Nephron (organoid): ENCODE data around the gene RNF215.
A peak's percentile ranks its signal among the peaks of the same experiment; 100 is the strongest.

ENCODE experiments used
- H3K27ac Mint-ChIP-seq, 3 experiments: 2 replicates each; pipeline ENCODE4 v1.8.0; 2020; ENCODE audit warnings: mixed read lengths in 3 of 3, mild to moderate bottlenecking in 2 of 3, moderate library complexity in 1 of 3
- H3K27me3 Mint-ChIP-seq: 2 replicates; pipeline ENCODE4 v1.8.0; 2021; ENCODE audit warnings: low read depth, mild to moderate bottlenecking, moderate library complexity, mixed read lengths
- H3K36me3 Mint-ChIP-seq: 2 replicates; pipeline ENCODE4 v1.8.0; 2020; ENCODE audit warnings: low read depth, mixed read lengths
- H3K4me1 Mint-ChIP-seq: 2 replicates; pipeline ENCODE4 v1.8.0; 2020; ENCODE audit warnings: mixed read lengths
- H3K4me3 Mint-ChIP-seq, 3 experiments: 2 replicates each; pipeline ENCODE4 v1.8.0; 2020; ENCODE audit warnings: mild to moderate bottlenecking in 3 of 3, mixed read lengths in 3 of 3, moderate library complexity in 2 of 3
- H3K9me3 Mint-ChIP-seq: 2 replicates; pipeline ENCODE4 v1.8.0; 2020; ENCODE audit warnings: mixed read lengths
- CTCF ChIP-seq, 3 experiments: fragments of 200-600 bp; sonication (generic); IDR thresholded peaks; one replicate each; pipeline ENCODE4 v1.5.0; 2021; ENCODE audit warnings: antibody characterized with exemption in 3 of 3; ENCODE audit not compliant: unreplicated experiment in 3 of 3

Gene RNF215

GRCh38 chr22:30426388-30427353 lies 39.5 kb upstream of the RNF215 start:
- TF ChIP-seq CTCF (IDR thresholded peaks at IDR 0.05; ENCODE audit: unreplicated experiment in 3 of 3), result peak; percentile 42 to 48 (median 46)
- Mint-ChIP-seq H3K27ac (peak overlapping the region in 2 of 3 experiments; percentile 45 to 69), H3K36me3 (peaks cover 4% of the 10 kb centered on the region), H3K9me3 (no peaks in the 10 kb centered on the region), H3K4me3 (peak overlapping the region; percentile 86 to 95 (median 94)), H3K27me3 (no peaks in the 10 kb centered on the region), H3K4me1 (peaks cover 38% of the 10 kb centered on the region)

- no peak for TF ChIP-seq CTCF (IDR thresholded peaks at IDR 0.05; ENCODE audit: unreplicated experiment in 3 of 3)
- H3K9me3 Mint-ChIP-seq, result no peaks in the 10 kb centered on the region
- peak within 1 kb of the TSS; percentile 93 to 95 (median 94) for H3K4me3 Mint-ChIP-seq
- peaks cover 4% of the 10 kb centered on the region for H3K36me3 Mint-ChIP-seq
- peaks cover 44% of the 10 kb centered on the region for H3K4me1 Mint-ChIP-seq
- H3K27me3 Mint-ChIP-seq, result no peaks in the 10 kb centered on the region
- H3K27ac Mint-ChIP-seq, result peak within 1 kb of the TSS; percentile 98 to 100 (median 99)
Observed at GRCh38 chr22:30425616-30426387, 38.6 kb upstream of the RNF215 start, which contains the start of gene MTFP1. Gene MTFP1 (plus strand): TSS chr22:30425768. CDS start chr22:30425880, 112 bp downstream.

GRCh38 chr22:30425327-30425615 lies 38.1 kb upstream of the RNF215 start:
- Mint-ChIP-seq H3K27me3 (no peaks in the 10 kb centered on the region), H3K27ac (peak overlapping the region; percentile 86 to 99 (median 91)), H3K9me3 (no peaks in the 10 kb centered on the region), H3K36me3 (peaks cover 7% of the 10 kb centered on the region), H3K4me3 (peak overlapping the region; percentile 86 to 95 (median 94)), H3K4me1 (peaks cover 50% of the 10 kb centered on the region)
- no peak for TF ChIP-seq CTCF (IDR thresholded peaks at IDR 0.05; ENCODE audit: unreplicated experiment in 3 of 3)

- Mint-ChIP-seq H3K9me3 (no peaks in the 10 kb centered on the region), H3K27ac (peak overlapping the region; percentile 98 to 100 (median 99)), H3K27me3 (no peaks in the 10 kb centered on the region), H3K4me3 (peak overlapping the region; percentile 93 to 95 (median 94)), H3K4me1 (peaks cover 51% of the 10 kb centered on the region), H3K36me3 (peaks cover 8% of the 10 kb centered on the region)
- TF ChIP-seq CTCF (IDR thresholded peaks at IDR 0.05; ENCODE audit: unreplicated experiment in 3 of 3), result no peak
Observed at GRCh38 chr22:30424534-30425326, 37.5 kb upstream of the RNF215 start.

DNA sequence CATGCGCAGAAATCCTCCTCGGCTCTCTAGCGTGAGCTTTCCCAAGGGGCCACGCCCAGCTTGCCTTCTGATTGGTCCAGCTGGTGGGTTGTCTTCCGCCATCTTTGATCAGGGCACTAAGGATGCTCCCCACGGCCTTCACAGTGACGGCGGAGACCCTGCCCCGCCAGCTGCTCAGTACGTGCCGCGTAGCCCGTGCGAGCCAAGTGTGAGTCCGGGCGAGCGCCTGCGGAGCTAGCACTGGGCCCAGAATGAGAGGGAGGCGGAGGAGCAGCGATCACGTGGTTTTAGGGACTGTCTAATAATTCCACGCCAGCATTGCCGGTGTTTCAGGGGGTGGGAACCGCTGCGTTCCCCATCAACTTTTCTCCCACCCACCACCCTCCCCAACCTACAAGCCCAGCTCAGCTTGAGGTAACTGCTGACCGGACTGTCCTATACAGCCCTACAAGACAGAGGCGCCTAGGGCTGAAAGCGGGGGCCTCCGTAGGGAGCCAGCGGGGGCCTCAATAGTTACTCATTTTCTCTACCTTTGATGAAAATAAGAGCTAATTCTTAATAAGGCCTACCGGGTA lies 36.8 kb upstream of the RNF215 start:
- Mint-ChIP-seq H3K36me3 (peaks cover 8% of the 10 kb centered on the region), H3K4me1 (peaks cover 51% of the 10 kb centered on the region), H3K27ac (peak overlapping the region; percentile 98 to 100 (median 99)), H3K4me3 (peak overlapping the region; percentile 93 to 95 (median 94)), H3K9me3 (no peaks in the 10 kb centered on the region), H3K27me3 (no peaks in the 10 kb centered on the region)
- no peak for TF ChIP-seq CTCF (IDR thresholded peaks at IDR 0.05; ENCODE audit: unreplicated experiment in 3 of 3)
